ENCODE measurements around the gene OGFRL1.

- TF ChIP-seq CTCF (IDR thresholded peaks at IDR 0.05; ENCODE audit: low read length) = no peak
- TF ChIP-seq EZH2 (IDR thresholded peaks at IDR 0.05; ENCODE audit: borderline replicate concordance, low read length) = no peak
These were observed at the start of gene OGFRL1 for GRCh38 chr6:71288228-71289038.
